GM19023 (cell line): ENCODE data around the gene ZHX3.

Experiments used
- ATAC-seq: cut with Tn5 transposase; IDR thresholded peaks from one replicate; pipeline ENCODE4 v1.9.1; 2021; ENCODE audit warnings: mild to moderate bottlenecking, moderate library complexity; ENCODE audit not compliant: unreplicated experiment

ZHX3 gene

GRCh38 chr20:41230136-41230535 lies 87.4 kb downstream of the ZHX3 start:
- no peak for ATAC-seq

- ATAC-seq = no peak
Measured at GRCh38 chr20:41229259-41229658, 88.3 kb downstream of the ZHX3 start.

- ATAC-seq = no peak
Measured at GRCh38 chr20:41228858-41229257, 88.7 kb downstream of the ZHX3 start.

GRCh38 chr20:41226426-41226825 lies 91.1 kb downstream of the ZHX3 start:
- ATAC-seq = no peak

- no peak for ATAC-seq
Measured at GRCh38 chr20:41225091-41225490, 92.4 kb downstream of the ZHX3 start.

- ATAC-seq = no peak
Measured at GRCh38 chr20:41224281-41224680, 93.2 kb downstream of the ZHX3 start.

GRCh38 chr20:41223112-41223511 lies 94.4 kb downstream of the ZHX3 start:
- no peak for ATAC-seq

GRCh38 chr20:41222703-41223102 lies 94.8 kb downstream of the ZHX3 start:
- no peak for ATAC-seq

- no peak for ATAC-seq
Measured at GRCh38 chr20:41222296-41222695, 95.2 kb downstream of the ZHX3 start.

- ATAC-seq = no peak
Measured at GRCh38 chr20:41221614-41222218, 95.8 kb downstream of the ZHX3 start.

- ATAC-seq = no peak
Measured at GRCh38 chr20:41219824-41220223, 97.7 kb downstream of the ZHX3 start.

GRCh38 chr20:41218466-41218865 lies 99.1 kb downstream of the ZHX3 start:
- ATAC-seq = no peak

- no peak for ATAC-seq
Measured at GRCh38 chr20:41217422-41217821, 100.1 kb downstream of the ZHX3 start.

- ATAC-seq = no peak
Measured at GRCh38 chr20:41214666-41215065, 102.9 kb downstream of the ZHX3 start.

GRCh38 chr20:41214202-41214601 lies 103.3 kb downstream of the ZHX3 start:
- ATAC-seq = no peak

- no peak for ATAC-seq
Measured at GRCh38 chr20:41213150-41213820, 104.2 kb downstream of the ZHX3 start.

- no peak for ATAC-seq
Measured at GRCh38 chr20:41205313-41205712, 112.2 kb downstream of the ZHX3 start.

- no peak for ATAC-seq
Measured at GRCh38 chr20:41204304-41205265, 112.9 kb downstream of the ZHX3 start.

GRCh38 chr20:41203660-41204059 lies 113.9 kb downstream of the ZHX3 start:
- ATAC-seq = no peak

- no peak for ATAC-seq
Measured at GRCh38 chr20:41202426-41202825, 115.1 kb downstream of the ZHX3 start.

GRCh38 chr20:41201760-41202159 lies 115.8 kb downstream of the ZHX3 start:
- ATAC-seq = no peak
